HG02870 (cell line): ENCODE measurements around the gene LAMA5.

ENCODE experiments used
- ATAC-seq: cut with Tn5 transposase; IDR thresholded peaks from one replicate; pipeline ENCODE4 v1.9.1; 2021; ENCODE audit warnings: mild to moderate bottlenecking, moderate library complexity; ENCODE audit not compliant: unreplicated experiment

Gene LAMA5

DNA sequence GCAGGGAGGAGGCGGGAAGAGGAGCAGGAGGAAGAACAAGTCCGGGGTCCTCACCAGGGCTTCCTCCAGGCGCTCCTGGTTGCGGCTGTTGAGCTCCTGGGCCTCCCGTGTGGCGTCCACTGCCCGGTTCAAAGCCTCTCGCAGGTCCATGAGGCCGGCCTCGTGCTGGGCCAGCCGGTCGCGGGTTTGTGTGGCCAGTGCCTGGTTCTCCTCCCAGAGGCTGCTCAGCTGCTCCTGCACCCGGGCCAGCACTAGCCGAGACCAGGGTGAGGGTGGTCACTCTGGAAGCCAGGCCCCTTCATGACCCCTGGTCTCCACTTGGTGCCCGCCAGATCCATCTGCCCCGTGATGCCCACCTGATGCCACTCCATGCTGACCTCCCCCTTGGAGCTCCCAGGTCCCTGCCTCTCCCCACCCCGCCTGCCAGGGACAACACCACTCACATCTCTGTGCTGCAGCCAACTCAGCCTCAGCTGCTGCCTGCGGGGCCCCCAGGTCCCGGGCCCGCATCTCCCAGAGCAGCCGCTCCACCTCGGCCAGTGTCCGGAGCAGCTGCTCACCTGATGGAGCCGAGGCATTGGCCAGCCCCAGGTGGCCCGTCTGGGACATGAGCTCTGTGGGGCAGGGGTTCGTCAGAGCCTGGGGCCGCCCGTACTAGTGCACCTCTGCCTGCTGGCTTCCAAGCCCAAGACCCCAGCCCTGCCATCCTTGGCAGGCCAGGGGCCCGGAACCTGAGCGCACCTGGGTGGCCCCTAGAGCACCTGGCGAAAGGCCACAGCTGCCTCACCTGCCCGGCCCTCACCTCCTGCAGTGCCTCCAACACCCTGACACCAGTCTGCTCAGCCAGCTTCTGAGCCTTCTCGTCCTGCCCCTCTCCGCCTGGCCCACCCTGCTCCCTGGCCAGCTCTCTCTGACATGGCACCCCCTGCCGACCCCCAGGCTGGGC lies 48.4 kb downstream of the LAMA5 start:
- ATAC-seq, result no peak

DNA sequence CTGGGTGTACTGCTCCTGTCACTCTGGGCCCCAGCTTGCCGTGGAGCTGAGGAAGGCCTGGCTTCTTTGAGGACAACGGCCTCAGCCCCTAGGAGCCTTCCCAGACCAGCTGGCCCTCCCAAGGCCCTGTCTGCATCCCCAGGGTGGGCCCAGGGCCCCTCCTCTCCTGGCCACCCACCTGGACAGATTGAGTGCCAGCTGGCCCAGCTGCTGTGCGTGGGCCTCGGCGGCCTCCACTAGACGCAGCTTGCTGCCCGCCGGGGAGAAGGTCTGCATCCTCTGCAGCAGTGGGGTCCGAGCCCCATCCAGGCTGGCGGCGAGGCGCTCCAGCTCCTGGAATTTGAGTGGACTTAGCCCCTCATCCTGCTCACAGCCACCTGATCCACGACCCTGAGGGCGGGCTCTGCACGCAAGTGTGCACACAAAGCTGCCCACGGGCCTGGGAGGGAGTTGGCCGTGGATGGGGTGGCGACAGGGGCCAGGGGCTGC lies 49.9 kb downstream of the LAMA5 start:
- no peak for ATAC-seq

DNA sequence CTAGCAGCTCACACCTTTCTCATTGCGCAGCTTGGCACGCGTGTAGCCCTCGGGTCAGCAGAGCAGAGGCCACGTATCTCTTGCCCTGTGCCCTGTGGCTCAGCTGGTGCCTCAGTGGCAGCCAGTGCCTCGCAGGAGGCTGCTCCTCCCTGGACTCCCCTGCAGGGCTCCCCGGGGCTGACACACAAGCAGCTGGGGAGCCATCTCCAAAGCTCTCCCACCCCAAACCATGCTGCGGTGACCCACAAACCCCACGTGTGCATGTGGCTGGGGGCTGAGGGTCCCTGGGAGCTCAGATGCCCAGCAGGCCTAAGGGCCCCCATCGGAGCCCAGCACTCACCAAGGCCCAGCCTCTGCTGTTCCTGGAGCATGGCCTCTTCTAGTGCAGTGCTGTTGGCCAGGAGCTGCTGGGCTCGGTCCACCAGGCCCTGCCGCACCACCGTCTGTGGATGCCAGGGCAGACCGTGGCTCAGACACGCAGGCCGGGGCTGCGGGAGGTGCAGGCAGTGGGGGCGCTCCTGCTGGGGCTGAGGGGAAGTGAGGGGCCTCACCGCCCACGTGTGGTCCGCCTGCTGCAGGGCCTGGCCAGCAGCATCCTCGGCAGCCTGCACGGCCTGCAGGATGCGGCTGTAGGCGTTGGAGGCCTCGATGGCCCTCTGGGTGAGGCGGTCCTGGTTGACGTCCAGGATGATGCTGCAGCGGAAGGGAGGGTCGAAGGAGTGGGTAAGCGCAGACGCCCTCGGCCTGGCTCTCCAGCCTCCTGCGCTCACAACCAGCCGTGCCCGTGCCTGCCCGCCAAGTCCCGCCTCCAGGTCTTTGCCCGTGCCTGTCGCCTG lies 50.6 kb downstream of the LAMA5 start:
- ATAC-seq, result no peak

DNA sequence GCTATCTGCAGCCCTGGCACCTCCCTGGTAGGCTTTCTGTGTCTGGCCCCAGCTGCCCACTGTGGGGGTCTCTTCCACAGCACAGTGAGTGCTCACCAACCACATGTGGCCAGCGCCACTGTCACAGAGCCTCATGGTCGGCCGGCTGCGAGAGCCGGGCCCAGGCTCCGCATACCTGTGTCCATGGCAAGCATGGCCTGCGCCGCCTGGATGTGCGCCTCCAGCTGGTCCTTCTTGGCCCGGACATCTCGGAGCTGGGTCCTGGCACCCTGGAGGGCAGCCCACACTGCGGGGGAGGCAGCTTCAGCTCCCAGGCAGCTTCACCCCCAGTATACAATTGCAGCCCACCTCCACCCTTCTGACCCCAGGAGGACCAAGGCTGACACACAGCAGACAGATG lies 51.3 kb downstream of the LAMA5 start:
- no peak for ATAC-seq

DNA sequence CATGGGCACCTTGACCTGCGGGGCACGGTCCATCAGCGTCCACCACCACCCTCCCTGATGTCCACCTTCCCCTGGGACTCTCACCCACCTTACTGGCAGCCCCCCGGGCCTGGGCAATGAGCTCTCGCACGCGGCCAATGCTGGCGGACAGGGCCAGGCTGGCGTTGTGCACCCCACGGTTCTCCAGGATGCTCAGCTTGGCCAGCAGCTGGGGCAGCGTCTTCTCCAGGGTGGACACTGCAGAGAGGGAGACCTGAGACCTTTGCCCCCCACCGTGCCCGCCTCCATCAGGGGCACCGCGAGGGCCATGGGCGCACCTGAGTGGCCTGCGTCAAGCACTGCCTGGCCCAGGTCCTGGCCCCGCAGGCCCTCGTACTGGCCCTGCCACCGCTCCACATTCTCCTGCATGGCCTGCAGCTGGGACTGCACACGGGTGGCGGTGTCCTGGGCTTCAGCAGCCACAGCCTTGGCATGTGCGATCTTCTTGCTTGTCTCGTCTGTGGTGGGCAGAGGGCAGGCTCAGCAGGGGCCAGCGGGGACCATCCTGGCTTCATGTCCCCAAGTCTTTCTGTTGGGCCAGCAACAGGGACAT lies 52.3 kb downstream of the LAMA5 start:
- ATAC-seq, result no peak

DNA sequence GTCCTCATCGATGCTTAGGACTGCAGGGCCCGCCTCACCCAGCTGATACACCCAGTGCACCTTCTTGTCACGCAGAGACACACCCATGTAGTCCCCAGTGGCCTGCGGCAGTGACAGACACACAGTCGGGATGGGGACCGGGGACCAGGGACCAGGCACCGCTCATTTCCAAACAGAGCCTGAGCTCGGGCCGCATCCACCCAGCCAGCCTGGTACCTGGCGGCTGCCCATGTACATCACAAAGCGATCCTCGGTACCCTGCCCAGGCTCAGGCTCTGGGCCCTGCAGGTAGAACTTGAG lies 52.8 kb downstream of the LAMA5 start:
- no peak for ATAC-seq

DNA sequence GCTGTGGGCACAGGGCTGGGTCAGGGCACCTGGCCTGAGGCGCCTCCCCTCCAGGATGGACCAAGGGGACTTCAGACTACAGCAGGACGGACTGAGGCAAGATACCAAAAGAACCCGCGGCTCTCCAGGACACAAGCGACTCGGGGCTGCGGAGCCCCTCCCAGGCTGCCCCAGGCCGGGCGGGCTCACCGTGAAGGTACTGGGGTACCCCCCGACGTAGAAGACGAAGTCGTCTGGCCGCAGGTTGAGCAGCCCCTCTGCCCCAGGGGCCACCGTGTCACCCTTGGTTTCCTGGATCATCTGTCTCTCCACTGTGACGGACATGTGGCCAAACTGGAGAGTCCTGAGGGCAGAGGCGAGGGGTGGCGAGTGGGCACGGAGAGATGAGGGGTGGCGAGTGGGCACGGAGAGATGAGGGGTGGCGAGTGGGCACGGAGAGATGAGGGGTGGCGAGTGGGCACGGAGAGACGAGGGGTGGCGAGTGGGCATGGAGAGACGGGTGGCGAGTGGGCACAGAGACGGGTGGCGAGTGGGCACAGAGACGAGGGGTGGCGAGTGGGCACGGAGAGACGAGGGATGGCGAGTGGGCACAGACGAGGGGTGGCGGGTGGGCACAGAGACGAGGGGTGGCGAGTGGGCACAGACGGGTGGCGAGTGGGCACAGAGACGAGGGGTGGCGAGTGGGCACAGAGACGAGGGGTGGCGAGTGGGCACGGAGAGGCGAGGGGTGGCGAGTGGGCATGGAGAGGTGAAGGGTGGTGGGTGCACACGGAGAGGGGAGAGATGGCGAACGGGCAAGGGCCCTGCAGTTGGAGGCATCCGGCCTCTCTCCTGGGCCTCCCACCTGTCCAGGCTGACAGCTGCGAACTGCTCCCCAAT lies 53.4 kb downstream of the LAMA5 start:
- no peak for ATAC-seq

DNA sequence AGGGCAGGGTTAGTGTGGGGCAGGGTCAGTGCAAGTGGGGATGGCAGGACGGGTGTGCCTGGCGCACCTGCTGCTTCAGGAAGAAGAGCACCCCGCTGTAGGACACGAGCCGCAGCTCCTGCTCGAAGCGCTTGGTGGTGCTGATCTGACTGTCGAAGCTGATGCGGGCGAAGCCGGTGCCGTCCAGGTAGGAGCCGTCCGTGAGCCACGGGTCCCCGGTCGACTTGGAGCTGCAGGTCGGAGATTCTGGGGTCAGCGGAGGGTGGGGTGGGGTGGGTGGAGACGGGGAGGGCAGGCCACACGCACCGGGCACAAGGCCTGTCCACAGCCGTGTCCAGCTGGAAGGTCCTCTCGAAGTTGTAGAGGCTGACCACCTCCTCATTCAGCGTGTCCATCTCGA lies 54.1 kb downstream of the LAMA5 start:
- no peak for ATAC-seq

DNA sequence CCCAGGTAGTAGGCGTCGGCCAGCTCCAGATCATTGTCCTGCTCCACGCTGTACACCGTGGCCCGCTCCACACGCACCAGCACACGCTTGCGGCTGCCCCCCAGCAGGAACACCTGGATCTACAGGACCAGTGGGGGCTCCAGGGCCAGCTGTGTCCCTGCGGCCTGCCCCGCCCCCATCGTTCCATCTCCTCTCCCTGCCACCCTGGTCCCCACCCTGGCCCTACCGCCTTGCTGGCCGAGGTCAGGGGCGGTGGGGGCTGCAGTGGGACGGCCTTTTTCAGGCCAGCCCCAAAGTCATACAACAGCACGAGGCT lies 54.5 kb downstream of the LAMA5 start:
- no peak for ATAC-seq

DNA sequence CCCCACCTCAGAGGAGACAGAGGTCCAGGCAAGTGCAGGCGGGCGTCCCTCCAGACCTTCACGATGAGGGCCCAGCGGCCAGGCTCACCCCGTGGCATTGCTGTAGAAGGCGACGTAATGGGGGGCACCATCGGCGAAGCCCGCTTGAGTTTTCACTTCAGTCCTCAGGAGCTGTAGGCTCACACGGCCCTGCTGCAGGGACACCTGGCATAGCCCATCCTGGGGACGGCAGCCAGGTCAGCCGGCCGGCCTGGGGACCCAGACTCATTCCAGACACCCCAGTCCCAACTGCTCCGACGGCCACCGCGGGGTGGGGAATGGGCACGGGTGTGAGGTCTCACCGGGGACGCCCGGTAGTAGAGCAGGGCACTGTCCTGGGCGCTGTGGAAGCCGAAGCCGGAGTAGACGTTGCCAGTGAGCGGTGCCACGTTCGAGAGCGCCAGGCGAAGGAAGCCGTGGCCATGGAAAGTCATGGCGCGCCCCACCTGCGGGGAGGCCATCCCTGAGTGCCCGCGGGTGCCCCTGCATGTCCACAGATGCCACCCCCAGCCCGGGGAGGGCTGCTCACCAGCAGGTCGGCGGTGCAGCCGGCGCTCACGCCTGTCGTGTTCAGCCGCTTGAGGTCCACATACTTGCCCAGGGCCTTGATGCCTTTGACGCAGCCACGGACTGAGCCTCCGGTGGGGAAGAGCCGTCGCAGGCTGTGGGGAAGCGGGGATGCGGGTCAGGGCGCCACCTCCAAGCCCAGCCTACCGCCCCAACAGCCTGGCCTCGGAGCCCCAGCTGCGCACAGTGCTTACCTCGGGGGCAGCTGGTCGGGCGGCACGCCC lies 55.1 kb downstream of the LAMA5 start:
- ATAC-seq, result no peak

DNA sequence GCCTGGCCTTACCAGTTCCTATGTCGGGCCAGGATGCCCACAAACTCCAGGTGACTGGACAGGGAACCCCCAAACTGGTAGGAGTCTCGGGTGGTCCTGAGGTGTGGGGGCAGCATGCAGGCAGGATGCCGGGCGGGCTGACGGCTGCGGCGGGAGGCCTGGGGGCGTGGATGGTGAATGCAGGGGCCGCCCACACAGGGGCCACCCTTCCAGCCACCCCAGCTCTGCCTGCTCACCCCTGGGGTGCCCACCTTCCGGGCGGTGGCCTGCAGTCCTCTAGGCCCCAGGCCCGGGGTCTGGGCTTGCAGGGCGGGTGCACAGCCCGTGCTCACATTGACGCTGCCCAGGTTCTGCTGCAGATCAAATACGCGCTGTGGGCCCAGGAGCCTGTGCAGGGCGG lies 56.0 kb downstream of the LAMA5 start:
- no peak for ATAC-seq

DNA sequence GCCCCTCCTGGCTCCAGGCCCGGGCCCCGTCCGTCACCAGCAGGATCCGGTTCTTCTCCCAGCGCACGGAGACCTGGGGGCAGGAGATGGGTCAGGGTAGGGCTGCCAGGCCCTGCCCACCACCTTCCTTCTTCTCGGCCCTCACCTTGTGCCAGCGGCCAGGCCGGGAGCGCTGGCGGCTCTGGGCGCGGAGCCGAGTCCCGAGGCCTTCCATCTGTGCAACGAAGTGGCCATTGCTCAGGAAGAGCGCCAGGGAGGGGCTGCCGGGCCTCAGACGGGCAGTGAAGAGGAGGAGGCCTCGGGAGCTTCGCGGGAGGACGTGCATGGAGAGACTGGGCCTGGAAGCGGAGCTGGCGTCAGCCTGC lies 56.4 kb downstream of the LAMA5 start:
- ATAC-seq, result no peak

DNA sequence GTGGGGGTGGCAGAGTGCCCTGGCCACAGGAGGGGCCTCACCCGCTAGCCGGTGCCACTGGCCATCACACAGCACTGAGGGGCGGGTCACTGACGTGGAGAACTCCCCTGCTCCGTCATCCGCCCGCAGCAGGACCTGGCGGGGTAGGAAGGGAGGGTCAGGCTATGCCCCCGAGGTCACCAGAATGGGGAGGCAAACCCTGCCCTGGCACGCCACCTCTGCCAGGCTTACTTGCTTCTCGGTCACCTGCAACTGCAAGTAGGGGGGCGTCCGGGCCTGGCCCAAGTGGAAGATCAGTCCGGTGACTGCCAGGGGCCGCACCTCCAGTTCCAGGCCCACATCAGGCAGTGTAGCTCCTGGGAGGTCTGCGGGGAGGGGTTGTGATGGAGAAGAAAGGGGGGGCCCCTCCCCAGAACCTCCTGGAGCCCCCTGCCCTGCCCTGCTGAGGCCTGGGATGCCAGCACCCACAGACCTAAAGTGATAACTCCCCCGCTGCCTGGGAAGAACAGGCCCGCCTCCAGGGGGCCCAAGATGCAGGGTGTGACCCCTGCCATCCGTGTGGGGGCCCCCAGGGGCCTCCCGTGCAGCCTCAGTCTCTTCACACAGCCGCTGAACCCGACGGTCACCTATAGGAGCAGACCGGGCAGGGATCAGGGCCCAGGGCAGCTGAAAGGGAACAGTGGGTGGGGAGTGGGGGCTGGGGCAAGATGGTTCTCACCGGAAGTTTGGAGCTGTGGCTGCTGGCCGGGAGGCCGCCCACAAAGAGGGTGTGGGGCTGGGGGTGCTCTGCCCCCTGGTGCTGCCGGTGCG lies 57.0 kb downstream of the LAMA5 start:
- no peak for ATAC-seq

DNA sequence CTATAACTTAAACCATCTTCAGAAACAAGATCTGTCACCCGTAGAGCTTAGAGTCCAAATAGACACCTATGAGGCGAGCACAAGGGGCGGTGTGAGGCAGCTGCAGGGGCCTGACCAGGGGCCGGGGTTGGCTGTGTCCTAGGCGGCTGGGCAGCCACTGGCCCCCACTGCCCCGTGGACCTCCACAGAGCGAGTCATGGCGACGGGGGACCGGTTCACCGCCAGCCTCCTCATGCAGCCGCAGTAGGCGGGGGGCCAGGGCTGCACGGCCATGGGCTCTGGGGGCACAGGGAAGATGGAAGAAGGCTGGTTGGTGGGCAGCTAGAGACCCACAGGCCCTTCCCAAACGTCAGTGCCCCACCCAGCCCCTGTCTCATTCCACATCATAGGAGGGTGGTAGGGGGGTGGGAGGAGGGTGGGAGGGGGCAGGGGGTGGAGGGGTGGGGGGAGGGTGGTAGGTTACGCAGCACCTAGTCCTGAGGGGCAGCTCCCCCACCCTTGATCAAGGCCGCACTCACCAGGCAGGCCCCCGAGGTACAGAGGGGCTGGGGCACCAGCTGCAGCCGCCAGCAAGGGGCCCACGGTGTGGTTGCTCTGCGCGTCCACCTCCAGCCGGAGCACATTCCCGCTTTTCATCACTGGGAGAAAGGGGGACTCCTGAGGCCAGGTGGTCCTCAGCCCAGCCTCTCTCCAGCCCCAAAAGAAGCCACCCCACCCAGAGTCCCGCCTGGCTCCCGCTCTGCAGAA lies 57.7 kb downstream of the LAMA5 start:
- no peak for ATAC-seq

DNA sequence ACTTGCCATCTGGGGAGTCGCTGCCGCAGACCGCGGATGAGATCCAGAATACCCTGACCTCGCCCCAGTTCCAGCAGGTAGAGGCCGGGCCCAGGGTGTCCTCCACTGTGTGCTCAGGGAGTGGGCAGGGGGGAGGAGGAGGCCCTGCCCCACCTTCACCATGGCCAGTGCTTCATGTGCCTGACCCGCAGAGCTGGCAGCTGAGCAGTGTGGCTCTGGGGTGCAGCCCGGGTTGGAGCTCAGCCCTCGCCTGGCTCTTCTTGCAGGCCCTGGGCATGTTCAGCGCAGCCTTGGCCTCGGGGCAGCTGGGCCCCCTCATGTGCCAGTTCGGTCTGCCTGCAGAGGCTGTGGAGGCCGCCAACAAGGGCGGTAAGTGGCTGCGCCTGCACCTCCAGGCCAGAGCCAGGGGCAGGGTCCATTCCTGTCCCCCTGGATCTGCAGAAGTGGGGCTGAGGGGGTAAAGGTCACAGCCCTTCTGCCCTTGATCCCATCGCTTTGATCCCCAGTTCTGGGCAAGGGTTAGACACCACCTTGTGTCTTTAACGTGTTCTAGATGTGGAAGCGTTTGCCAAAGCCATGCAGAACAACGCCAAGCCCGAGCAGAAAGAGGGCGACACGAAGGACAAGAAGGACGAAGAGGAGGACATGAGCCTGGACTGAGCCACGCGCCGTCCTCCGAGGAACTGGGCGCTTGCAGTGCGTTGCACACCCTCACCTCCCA lies 58.9 kb downstream of the LAMA5 start:
- no peak for ATAC-seq

DNA sequence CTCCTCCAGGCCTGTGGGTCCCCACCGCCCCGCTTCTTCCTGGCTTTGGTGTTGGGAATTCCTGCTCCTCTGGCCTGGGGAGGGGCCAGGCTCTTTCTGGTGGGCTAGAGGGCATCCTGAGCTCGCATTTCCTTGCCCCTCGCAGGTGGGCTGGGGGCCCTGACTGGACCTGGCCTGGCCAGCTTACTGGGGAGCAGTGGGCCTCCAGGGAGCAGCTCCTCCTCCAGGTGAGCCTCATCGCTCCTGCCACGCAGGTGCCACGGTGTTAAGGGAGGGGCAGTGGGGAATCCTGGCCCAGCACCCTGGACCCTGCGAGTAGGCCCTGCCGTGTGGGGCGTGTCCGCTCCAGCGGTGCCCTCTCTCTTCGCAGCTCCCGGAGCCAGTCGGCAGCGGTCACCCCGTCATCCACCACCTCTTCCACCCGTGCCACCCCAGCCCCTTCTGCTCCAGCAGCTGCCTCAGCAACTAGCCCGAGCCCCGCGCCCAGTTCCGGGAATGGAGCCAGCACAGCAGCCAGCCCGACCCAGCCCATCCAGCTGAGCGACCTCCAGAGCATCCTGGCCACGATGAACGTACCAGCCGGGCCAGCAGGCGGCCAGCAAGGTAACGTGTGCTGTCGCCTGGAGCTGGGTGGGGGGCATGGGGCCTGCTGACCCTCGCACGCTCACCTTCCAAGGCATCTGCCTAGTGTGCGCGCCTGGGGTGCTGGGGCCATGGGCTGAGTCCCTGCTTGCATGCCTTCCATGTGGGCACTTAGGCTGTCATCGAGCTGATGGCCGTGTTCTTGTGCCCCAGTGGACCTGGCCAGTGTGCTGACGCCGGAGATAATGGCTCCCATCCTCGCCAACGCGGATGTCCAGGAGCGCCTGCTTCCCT lies 59.6 kb downstream of the LAMA5 start:
- no peak for ATAC-seq
